ENCODE data around the gene PRDX1.
"Not testable (repeated sequence)": the region's sequence is repeated elsewhere in the genome, so short reads cannot be mapped to it uniquely, and the experiment has no call there.

The PRDX1 gene

DNA sequence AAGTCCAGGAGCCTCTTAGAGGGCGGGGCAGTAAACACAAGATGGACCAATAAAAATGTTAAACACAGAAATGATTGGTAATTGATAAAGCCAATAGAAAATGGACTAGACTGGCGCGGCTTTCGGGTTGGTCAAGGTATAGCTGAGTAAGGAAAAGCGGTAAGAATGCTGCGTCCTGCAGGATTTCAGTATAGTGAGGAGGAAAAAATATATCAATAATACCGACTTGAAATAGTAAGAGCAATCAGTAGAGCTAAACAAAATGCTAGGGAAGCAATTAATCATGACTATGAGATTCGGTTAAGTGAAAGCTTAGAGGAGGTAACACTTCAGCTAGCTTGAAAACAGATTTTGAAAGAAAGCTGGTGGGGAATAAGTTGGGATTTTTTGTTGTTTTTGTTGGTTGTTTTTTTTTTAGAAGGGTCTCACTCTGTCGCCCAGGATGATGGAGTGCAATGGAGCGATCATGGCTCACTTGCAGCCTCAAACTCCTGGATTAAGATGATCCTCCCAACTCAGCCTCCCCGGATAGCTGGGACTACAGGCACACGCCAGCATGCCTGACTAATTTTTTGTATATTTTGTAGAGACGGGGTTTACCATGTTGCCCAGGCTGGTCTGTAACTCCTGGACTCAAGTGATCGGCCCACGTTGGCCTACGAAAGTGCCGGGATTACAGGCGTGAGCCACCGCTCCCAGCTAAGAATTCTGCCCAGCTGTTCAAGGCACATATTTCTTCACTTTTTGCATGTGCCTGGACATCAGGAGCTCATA lies 30.0 kb downstream of the PRDX1 start:
- H3K36me3 ChIP-seq (ENCODE audit: control insufficient read depth, insufficient read depth, low read length) = no peaks in the 10 kb centered on the region
- no peaks in the 10 kb centered on the region for H3K9me3 ChIP-seq (ENCODE audit: control insufficient read depth, insufficient read depth, low read length)
- peak overlapping the region; percentile 39 for H3K4me3 ChIP-seq (ENCODE audit: low read depth, low read length)
- peaks cover 3% of the 10 kb centered on the region for H3K27me3 ChIP-seq (ENCODE audit: control insufficient read depth, insufficient read depth, low read length)
- peaks cover 4% of the 10 kb centered on the region for H3K4me1 ChIP-seq (ENCODE audit: control insufficient read depth, insufficient read depth, low read length)
- H3K9ac ChIP-seq (ENCODE audit: low read depth, low read length) = no peak overlapping the region

DNA sequence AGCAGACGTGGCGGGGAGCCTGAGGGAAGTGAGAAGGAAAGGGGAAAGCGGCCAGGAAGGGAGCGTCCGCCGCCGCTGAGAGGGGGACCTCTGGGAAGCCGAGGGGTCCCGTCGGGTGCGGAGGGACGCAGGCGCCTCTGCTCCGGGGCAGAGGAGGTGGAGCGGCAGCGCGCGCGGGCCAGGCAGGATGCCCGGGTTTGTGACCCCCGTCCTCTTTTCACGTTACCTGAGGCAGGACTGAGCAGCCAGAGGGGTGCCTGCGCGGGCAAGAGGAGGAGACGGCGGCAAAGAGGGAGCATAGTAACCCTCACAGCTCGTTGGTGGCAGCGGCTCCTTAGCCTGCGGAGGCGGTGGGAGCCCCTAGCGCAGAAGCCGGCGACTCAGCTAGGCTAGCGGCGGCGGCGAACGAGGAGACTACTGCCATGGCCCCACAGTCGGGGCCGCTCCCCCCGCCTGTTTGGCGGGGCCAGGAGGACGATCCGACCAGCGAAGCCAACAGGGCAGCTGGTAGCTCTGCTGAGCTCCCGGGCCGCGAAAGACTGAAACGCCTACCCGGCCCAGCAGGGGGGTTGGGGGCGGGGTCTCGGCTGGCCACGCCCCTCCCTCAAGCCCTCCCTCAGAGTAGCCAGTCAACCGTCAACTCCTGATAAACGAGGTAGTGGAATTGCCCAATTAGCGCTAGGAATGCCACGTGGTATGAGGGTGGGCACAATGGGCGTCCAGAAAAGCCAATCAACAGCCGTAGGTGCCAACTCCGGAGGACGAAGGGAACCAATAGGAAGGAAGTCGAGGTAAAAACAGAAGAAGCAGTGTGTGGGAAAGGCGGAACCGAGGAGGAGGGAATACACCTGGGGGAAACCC lies 30.8 kb downstream of the PRDX1 start, which contains the start of gene TESK2:
TSS of gene TESK2 (minus strand) at position 538 of the 861 bp plus-strand sequence. CDS start 33,378 bp downstream, outside the sequence.
- peak within 1 kb of the TSS; percentile 47 for H3K9ac ChIP-seq (ENCODE audit: low read depth, low read length)
- no peaks in the 10 kb centered on the region for H3K9me3 ChIP-seq (ENCODE audit: control insufficient read depth, insufficient read depth, low read length)
- H3K4me1 ChIP-seq (ENCODE audit: control insufficient read depth, insufficient read depth, low read length) = peaks cover 4% of the 10 kb centered on the region
- H3K4me3 ChIP-seq (ENCODE audit: low read depth, low read length) = peak within 1 kb of the TSS; percentile 61
- H3K27me3 ChIP-seq (ENCODE audit: control insufficient read depth, insufficient read depth, low read length) = peaks cover 3% of the 10 kb centered on the region
- H3K36me3 ChIP-seq (ENCODE audit: control insufficient read depth, insufficient read depth, low read length) = no peaks in the 10 kb centered on the region

DNA sequence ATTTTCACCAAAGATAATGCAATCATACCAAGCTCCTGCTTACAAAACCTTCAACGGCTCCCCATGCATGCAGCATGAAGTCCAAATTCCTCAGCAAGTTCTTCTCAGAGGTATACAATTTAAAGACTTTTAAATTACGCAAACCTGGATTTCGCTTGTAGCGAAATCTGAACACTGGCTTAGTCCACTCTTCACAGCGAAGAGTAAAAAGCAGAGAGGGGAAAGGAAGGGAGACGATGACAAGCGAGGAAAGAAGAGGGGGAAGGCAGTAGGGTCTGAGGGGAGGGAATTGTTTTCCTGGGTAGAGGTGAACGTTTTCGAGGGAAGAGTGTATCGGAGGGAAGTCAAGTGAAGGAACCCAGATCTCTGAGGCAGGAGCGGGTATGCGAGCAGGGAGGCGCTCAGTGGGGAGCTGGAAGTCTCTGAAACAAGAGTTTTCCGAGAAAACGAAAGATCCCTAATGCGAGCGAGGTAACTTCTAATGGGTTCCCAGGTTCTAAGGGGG lies 31.5 kb downstream of the PRDX1 start:
- H3K36me3 ChIP-seq (ENCODE audit: control insufficient read depth, insufficient read depth, low read length) = no peaks in the 10 kb centered on the region
- H3K9ac ChIP-seq (ENCODE audit: low read depth, low read length) = peak overlapping the region; percentile 47
- peaks cover 4% of the 10 kb centered on the region for H3K4me1 ChIP-seq (ENCODE audit: control insufficient read depth, insufficient read depth, low read length)
- peak overlapping the region; percentile 61 for H3K4me3 ChIP-seq (ENCODE audit: low read depth, low read length)
- peaks cover 3% of the 10 kb centered on the region for H3K27me3 ChIP-seq (ENCODE audit: control insufficient read depth, insufficient read depth, low read length)
- H3K9me3 ChIP-seq (ENCODE audit: control insufficient read depth, insufficient read depth, low read length) = no peaks in the 10 kb centered on the region

DNA sequence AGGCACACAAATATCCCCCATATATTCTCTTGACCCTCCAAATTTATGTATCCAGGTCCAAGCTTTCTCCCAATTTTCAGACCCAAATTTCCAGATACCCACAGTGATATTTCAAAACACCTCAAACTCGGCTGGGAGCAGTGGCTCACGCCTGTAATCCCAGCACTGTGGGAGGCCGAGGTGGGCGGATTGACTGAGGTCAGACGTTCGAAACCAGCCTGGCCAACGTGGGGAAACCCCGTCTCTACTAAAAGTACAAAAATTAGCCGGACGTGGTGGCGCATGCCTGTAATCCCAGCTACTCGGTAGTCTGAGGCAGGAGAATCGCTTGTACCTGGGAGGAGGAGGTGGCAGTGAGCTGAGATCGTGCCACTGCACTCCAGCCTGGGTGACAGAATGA lies 32.3 kb downstream of the PRDX1 start:
- not testable (repeated sequence) for H3K9me3 ChIP-seq (ENCODE audit: control insufficient read depth, insufficient read depth, low read length); H3K27me3 ChIP-seq (ENCODE audit: control insufficient read depth, insufficient read depth, low read length); H3K9ac ChIP-seq (ENCODE audit: low read depth, low read length); H3K4me1 ChIP-seq (ENCODE audit: control insufficient read depth, insufficient read depth, low read length); H3K36me3 ChIP-seq (ENCODE audit: control insufficient read depth, insufficient read depth, low read length)
- H3K4me3 ChIP-seq (ENCODE audit: low read depth, low read length) = peak overlapping the region; percentile 61

DNA sequence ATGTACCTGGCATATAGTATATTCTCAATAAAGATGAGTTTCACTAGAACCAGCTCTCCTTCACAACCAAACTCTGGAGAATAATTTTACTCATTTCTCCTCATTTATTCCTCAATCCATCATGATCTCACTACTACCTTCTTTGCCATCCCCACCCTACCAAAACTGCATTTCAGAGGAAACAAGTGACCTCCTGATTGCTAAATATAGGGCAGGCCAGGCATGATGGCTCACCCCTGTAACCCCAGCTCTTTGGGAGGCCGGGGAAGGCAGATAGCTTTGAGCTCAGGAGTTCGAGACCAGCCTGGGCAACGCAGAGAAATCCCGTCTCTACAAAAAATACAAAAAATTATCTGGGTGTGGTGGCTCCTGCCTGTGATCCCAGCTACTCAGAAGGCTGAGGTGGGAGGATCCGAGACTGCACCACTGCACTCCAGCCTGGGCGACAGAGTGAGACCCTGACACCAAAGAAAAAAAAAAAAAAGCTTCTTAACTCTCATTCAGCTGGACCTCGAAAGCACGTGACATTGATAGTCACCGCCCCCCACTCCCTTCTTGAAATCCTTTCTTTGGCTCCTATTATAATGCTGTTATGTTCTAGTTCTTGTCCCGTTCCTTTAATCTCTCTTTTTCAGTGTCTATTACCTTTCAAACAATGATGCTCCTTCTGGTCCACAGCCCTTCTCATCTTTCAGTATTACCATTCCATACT lies 32.9 kb downstream of the PRDX1 start:
- Histone ChIP-seq H3K27me3 (ENCODE audit: control insufficient read depth, insufficient read depth, low read length) (peaks cover 3% of the 10 kb centered on the region), H3K9ac (ENCODE audit: low read depth, low read length) (no peak overlapping the region), H3K36me3 (ENCODE audit: control insufficient read depth, insufficient read depth, low read length) (no peaks in the 10 kb centered on the region), H3K9me3 (ENCODE audit: control insufficient read depth, insufficient read depth, low read length) (no peaks in the 10 kb centered on the region), H3K4me3 (ENCODE audit: low read depth, low read length) (peak overlapping the region; percentile 61), H3K4me1 (ENCODE audit: control insufficient read depth, insufficient read depth, low read length) (peaks cover 4% of the 10 kb centered on the region)

DNA sequence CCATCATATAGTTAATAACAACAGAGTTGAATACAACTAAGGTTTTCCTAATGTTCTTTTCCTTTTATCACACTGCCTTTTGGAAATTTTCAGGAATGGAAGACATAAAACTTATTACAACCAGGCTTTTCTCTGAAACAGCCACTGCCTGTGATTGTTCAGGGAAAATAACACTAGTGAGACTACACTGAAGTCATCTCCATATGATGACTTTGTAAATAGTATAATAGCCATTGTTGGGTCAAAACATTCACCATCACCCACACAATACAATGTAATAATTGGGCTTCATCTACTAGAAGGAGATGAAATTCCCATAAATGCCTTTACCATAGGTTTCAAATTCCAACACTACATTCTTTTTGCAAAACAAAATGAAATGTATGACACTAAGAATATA lies 35.7 kb downstream of the PRDX1 start:
- H3K4me3 ChIP-seq (ENCODE audit: low read depth, low read length) = no peak overlapping the region
- peaks cover 3% of the 10 kb centered on the region for H3K27me3 ChIP-seq (ENCODE audit: control insufficient read depth, insufficient read depth, low read length)
- H3K36me3 ChIP-seq (ENCODE audit: control insufficient read depth, insufficient read depth, low read length) = no peaks in the 10 kb centered on the region
- H3K9me3 ChIP-seq (ENCODE audit: control insufficient read depth, insufficient read depth, low read length) = no peaks in the 10 kb centered on the region
- no peak overlapping the region for H3K9ac ChIP-seq (ENCODE audit: low read depth, low read length)
- H3K4me1 ChIP-seq (ENCODE audit: control insufficient read depth, insufficient read depth, low read length) = peaks cover 2% of the 10 kb centered on the region

DNA sequence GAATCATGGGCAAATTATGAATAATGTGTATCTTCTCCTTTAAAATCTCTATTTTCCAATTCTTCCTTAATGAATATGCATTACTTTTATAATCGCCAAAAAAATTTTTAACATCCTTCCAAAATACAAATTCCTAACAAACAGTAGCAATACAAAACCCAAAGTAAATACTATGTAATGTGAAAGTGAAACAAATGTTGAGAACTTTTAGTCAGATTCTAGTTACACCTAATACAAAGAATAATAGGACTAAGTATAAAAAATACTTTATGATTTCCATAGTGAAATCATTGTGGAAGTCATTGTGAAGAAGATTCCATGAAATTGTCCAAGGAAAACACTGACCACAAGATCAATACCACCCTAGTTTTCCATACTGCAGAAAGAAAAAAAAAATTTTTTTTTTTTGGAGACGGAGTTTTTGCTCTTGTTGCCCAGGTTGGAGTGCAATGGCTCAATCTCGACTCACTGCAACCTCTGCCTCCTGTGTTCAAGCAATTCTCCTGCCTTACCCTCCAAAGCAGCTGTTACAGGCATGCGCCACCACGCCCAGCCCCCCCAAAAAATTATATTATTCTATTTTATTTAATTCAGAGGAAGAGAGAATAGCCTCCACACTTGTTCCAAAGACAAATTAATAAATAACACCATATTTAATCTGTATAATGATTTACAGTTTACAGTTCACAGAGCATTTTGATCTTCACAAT lies 42.5 kb downstream of the PRDX1 start:
- Histone ChIP-seq H3K4me3 (ENCODE audit: low read depth, low read length) (no peak overlapping the region), H3K27me3 (ENCODE audit: control insufficient read depth, insufficient read depth, low read length) (no peaks in the 10 kb centered on the region), H3K4me1 (ENCODE audit: control insufficient read depth, insufficient read depth, low read length) (no peaks in the 10 kb centered on the region), H3K9ac (ENCODE audit: low read depth, low read length) (no peak overlapping the region), H3K9me3 (ENCODE audit: control insufficient read depth, insufficient read depth, low read length) (no peaks in the 10 kb centered on the region), H3K36me3 (ENCODE audit: control insufficient read depth, insufficient read depth, low read length) (no peaks in the 10 kb centered on the region)

DNA sequence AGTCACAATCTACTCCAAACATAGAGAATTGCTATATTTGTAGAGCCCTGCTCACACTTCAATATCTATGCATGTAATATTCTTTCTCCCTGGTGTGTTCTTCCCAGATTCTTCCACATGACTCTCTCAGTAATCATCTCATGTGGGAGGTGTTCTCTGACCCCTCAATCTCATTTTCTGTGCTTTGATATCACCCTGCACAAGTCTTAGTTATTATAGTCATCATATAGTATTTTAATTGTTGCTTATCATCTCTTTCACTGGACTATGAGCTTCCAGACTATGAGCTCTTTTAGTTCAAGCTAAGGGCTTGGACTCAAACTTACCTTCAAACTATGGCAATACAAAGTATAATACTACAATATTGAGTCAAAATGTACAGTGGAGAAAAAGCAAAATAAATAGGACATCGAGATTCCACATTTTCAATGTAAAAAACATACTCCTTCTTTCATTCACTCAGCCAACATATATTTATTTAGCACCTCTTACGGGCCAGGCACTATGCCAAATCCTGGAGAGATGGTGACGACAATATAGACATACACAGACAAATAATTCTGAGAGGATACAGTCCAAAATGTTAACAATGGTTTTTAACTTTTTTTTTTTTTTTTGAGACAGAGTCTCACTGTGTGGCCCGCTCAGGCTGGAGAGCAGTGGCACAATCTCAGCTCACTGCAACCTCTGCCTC lies 43.4 kb downstream of the PRDX1 start:
- no peaks in the 10 kb centered on the region for H3K9me3 ChIP-seq (ENCODE audit: control insufficient read depth, insufficient read depth, low read length)
- H3K4me3 ChIP-seq (ENCODE audit: low read depth, low read length) = no peak overlapping the region
- H3K4me1 ChIP-seq (ENCODE audit: control insufficient read depth, insufficient read depth, low read length) = no peaks in the 10 kb centered on the region
- H3K36me3 ChIP-seq (ENCODE audit: control insufficient read depth, insufficient read depth, low read length) = no peaks in the 10 kb centered on the region
- no peak overlapping the region for H3K9ac ChIP-seq (ENCODE audit: low read depth, low read length)
- no peaks in the 10 kb centered on the region for H3K27me3 ChIP-seq (ENCODE audit: control insufficient read depth, insufficient read depth, low read length)

DNA sequence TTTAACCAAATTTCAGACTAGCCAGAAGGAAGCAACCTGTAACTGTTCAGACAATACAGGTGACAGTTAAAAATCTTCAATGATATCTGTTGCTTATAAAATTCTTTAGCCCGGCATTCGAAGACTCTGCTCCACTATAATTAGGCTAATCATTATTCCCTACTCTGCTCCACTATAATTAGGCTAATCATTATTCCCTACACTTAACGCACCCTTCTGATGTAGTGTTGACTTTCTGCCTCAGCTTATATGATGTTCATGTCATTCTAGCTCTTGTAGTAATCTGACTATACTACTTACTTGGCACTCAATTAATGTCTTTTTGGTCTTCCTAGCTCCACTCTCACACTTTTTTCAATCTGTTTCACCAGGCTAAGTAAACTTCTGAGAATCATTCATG lies 44.0 kb downstream of the PRDX1 start:
- no peaks in the 10 kb centered on the region for H3K4me1 ChIP-seq (ENCODE audit: control insufficient read depth, insufficient read depth, low read length)
- no peaks in the 10 kb centered on the region for H3K27me3 ChIP-seq (ENCODE audit: control insufficient read depth, insufficient read depth, low read length)
- no peaks in the 10 kb centered on the region for H3K36me3 ChIP-seq (ENCODE audit: control insufficient read depth, insufficient read depth, low read length)
- no peak overlapping the region for H3K4me3 ChIP-seq (ENCODE audit: low read depth, low read length)
- no peaks in the 10 kb centered on the region for H3K9me3 ChIP-seq (ENCODE audit: control insufficient read depth, insufficient read depth, low read length)
- no peak overlapping the region for H3K9ac ChIP-seq (ENCODE audit: low read depth, low read length)

DNA sequence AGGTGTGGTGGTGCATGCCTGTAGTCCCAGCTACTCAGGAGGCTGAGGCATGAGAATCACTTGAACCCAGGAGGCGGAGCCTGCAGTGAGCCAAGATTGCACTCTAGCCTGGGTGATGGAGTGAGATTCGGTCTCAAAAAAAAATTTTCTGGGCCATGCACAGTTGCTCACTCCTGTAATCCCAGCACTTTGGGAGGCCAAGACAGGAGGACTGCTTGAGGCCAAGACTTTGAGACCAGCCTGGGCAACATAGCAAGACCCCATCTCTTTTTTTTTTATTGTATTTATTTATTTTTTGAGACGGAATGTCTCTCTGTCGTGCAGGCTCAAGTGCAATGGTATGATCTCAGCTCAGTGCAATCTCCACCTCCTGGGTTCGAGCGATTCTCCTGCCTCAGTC lies 47.5 kb downstream of the PRDX1 start:
- H3K9me3 ChIP-seq (ENCODE audit: control insufficient read depth, insufficient read depth, low read length); H3K4me3 ChIP-seq (ENCODE audit: low read depth, low read length); H3K27me3 ChIP-seq (ENCODE audit: control insufficient read depth, insufficient read depth, low read length); H3K9ac ChIP-seq (ENCODE audit: low read depth, low read length); H3K4me1 ChIP-seq (ENCODE audit: control insufficient read depth, insufficient read depth, low read length); H3K36me3 ChIP-seq (ENCODE audit: control insufficient read depth, insufficient read depth, low read length): not testable (repeated sequence)

Measured in iPS-15b (cell line).